Neural progenitor cell (in vitro differentiated cells): ENCODE measurements around the gene MT2A. TPM values are rescaled to one million over a fixed set of nuclear protein-coding genes. Genes with fewer than 3 reads are reported as not detected.

Experiments
- DNase-seq: peaks from one replicate; pipeline ENCODE4 v3.0.0-alpha.2; 2016; ENCODE audit warnings: low spot score
- H2AFZ ChIP-seq: fragments of 200-600 bp; sonication (generic); replicated peaks from 2 replicates; pipeline ENCODE4 v1.6.1; 2016; ENCODE audit warnings: antibody characterized with exemption
- H3F3A ChIP-seq: fragments of 200-600 bp; sonication (generic); 2 replicates; pipeline ENCODE4 v1.6.1; 2016; ENCODE audit warnings: antibody characterized with exemption, low read depth
- H3K27ac ChIP-seq: fragments of 200-600 bp; sonication (generic); 2 replicates; pipeline ENCODE4 v1.5.1; 2016; ENCODE audit warnings: mild to moderate bottlenecking
- H3K27me3 ChIP-seq: fragments of 200-600 bp; sonication (generic); 2 replicates; pipeline ENCODE4 v1.6.1; 2016; ENCODE audit warnings: mild to moderate bottlenecking, moderate library complexity
- H3K36me3 ChIP-seq: fragments of 200-600 bp; sonication (generic); 2 replicates; pipeline ENCODE4 v1.5.1; 2016
- H3K4me1 ChIP-seq: fragments of 200-600 bp; sonication (generic); 2 replicates; pipeline ENCODE4 v1.6.1; 2016; ENCODE audit warnings: mixed run types
- H3K4me2 ChIP-seq: fragments of 200-600 bp; sonication (generic); 2 replicates; pipeline ENCODE4 v1.6.1; 2016
- H3K4me3 ChIP-seq: fragments of 200-600 bp; sonication (generic); 2 replicates; pipeline ENCODE4 v1.5.1; 2016
- H3K79me2 ChIP-seq: fragments of 200-600 bp; sonication (generic); 2 replicates; pipeline ENCODE4 v1.6.1; 2016; ENCODE audit warnings: low read depth
- H3K9ac ChIP-seq: fragments of 200-600 bp; sonication (generic); 2 replicates; pipeline ENCODE4 v1.6.1; 2016
- H3K9me3 ChIP-seq: fragments of 200-600 bp; sonication (generic); 2 replicates; pipeline ENCODE4 v1.5.1; 2016; ENCODE audit warnings: low read depth
- H4K20me1 ChIP-seq: fragments of 200-600 bp; sonication (generic); 2 replicates; pipeline ENCODE4 v1.6.1; 2016; ENCODE audit warnings: low read depth
- H3K27ac Mint-ChIP-seq: 3 replicates; pipeline ENCODE4 v1.8.0; 2021; ENCODE audit warnings: mixed read lengths
- H3K27me3 Mint-ChIP-seq: 2 replicates; pipeline ENCODE4 v1.8.0; 2022; ENCODE audit warnings: low read depth, mild to moderate bottlenecking, inconsistent platforms, moderate library complexity, mixed read lengths; ENCODE audit not compliant: insufficient read depth
- H3K36me3 Mint-ChIP-seq: 3 replicates; pipeline ENCODE4 v1.8.0; 2021; ENCODE audit warnings: mixed read lengths
- H3K4me1 Mint-ChIP-seq: 3 replicates; pipeline ENCODE4 v1.8.0; 2021; ENCODE audit warnings: mixed read lengths
- H3K4me3 Mint-ChIP-seq: 3 replicates; pipeline ENCODE4 v1.8.0; 2021; ENCODE audit warnings: mild to moderate bottlenecking, moderate library complexity, mixed read lengths
- H3K9me3 Mint-ChIP-seq: 3 replicates; pipeline ENCODE4 v1.8.0; 2020; ENCODE audit warnings: mixed read lengths
- EZH2 ChIP-seq: fragments of 200-600 bp; sonication (generic); IDR thresholded peaks from 2 replicates; pipeline ENCODE4 v1.6.1; 2017; ENCODE audit warnings: antibody characterized with exemption, mild to moderate bottlenecking, moderate library complexity
- EZH2phosphoT487 ChIP-seq: fragments of 200-600 bp; sonication (generic); IDR thresholded peaks from 2 replicates; pipeline ENCODE4 v1.6.1; 2017; ENCODE audit warnings: antibody characterized with exemption
- total RNA-seq: library from RNA; depleted of rRNA; stranded (reverse); fragments of >200 nt; gene quantifications from 2 replicates; pipeline ENCODE4 v1.2.3, GENCODE V29; 2015; ENCODE audit warnings: low replicate concordance
- TF ChIP-seq, protein P1 (sequence below): fragments of 200-600 bp; sonication (generic); IDR thresholded peaks from 2 replicates; pipeline ENCODE4 v1.5.1; 2017; ENCODE audit warnings: antibody characterized with exemption, mild to moderate bottlenecking

The MT2A gene
- total RNA-seq, 1 donor from 2014 or later: not detected

DNA sequence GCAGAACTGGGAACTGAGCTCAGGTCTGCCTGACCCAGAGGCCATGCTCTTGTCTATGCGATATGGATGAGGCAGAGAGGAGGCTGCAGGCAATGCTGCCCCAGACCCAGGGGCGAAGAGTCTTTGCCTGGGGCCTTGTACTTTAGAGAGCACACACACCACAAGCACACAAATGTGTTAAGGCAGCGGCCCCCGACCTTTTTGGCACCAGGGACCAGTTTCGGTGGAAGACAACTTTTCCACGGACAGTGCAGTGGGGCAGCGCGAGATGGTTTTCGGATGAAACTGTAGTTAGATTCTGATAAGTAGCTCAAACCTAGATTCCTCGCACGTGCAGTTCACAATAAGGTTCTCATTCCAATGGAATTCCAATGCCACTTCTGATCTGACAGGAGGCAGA, 36.9 kb upstream of the MT2A start:
- no peak overlapping the region for H3K4me2 ChIP-seq
- no peaks in the 10 kb centered on the region for H3F3A ChIP-seq
- no peak overlapping the region for H3K27ac ChIP-seq
- peaks cover 2% of the 10 kb centered on the region for H3K27me3 Mint-ChIP-seq
- no peak overlapping the region for H3K4me3 ChIP-seq
- H3K9ac ChIP-seq: no peak overlapping the region
- no peak overlapping the region for H2AFZ ChIP-seq
- no peaks in the 10 kb centered on the region for H3K79me2 ChIP-seq
- no peaks in the 10 kb centered on the region for H3K36me3 ChIP-seq
- no peaks in the 10 kb centered on the region for H3K9me3 ChIP-seq
- TF ChIP-seq, protein P1, sequence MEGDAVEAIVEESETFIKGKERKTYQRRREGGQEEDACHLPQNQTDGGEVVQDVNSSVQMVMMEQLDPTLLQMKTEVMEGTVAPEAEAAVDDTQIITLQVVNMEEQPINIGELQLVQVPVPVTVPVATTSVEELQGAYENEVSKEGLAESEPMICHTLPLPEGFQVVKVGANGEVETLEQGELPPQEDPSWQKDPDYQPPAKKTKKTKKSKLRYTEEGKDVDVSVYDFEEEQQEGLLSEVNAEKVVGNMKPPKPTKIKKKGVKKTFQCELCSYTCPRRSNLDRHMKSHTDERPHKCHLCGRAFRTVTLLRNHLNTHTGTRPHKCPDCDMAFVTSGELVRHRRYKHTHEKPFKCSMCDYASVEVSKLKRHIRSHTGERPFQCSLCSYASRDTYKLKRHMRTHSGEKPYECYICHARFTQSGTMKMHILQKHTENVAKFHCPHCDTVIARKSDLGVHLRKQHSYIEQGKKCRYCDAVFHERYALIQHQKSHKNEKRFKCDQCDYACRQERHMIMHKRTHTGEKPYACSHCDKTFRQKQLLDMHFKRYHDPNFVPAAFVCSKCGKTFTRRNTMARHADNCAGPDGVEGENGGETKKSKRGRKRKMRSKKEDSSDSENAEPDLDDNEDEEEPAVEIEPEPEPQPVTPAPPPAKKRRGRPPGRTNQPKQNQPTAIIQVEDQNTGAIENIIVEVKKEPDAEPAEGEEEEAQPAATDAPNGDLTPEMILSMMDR: no peak
- no peak for TF ChIP-seq EZH2
- TF ChIP-seq EZH2phosphoT487: no peak
- no peaks in the 10 kb centered on the region for H3K4me1 Mint-ChIP-seq
- no peaks in the 10 kb centered on the region for H4K20me1 ChIP-seq
- no peak overlapping the region for H3K4me3 Mint-ChIP-seq
- DNase-seq: no peak
- peaks cover 2% of the 10 kb centered on the region for H3K27me3 ChIP-seq
- no peaks in the 10 kb centered on the region for H3K4me1 ChIP-seq
- H3K27ac Mint-ChIP-seq: no peak overlapping the region
- H3K9me3 Mint-ChIP-seq: peaks cover 10% of the 10 kb centered on the region
- H3K36me3 Mint-ChIP-seq: no peaks in the 10 kb centered on the region

DNA sequence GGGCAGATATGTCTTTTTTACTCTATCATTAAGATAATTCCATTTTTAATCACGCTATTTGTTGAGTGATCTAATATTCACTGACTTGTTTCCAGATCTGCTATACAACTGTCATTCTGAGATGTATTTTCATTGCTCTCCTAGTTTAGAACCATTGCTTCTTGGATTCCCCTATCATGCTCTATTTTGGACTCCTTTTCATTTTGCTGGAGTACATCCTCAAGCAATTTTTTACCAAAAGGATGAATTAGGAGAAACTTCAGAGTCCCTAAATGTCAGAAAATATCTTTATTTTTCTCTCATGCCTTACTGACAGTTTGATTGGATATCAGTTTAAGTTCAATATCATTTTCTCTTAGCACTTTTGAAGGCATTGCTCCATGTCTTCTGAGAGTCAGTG, 33.8 kb upstream of the MT2A start:
- Histone ChIP-seq H3K9me3 (no peaks in the 10 kb centered on the region), H3F3A (no peaks in the 10 kb centered on the region), H3K79me2 (no peaks in the 10 kb centered on the region), H3K4me3 (no peak overlapping the region), H4K20me1 (no peaks in the 10 kb centered on the region), H3K9ac (no peak overlapping the region), H3K4me1 (no peaks in the 10 kb centered on the region), H3K27me3 (no peaks in the 10 kb centered on the region), H3K36me3 (no peaks in the 10 kb centered on the region), H3K4me2 (no peak overlapping the region), H2AFZ (no peak overlapping the region), H3K27ac (no peak overlapping the region)
- Mint-ChIP-seq H3K27ac (no peak overlapping the region), H3K4me1 (no peaks in the 10 kb centered on the region), H3K27me3 (peaks cover 3% of the 10 kb centered on the region), H3K36me3 (no peaks in the 10 kb centered on the region), H3K4me3 (no peak overlapping the region), H3K9me3 (peaks cover 15% of the 10 kb centered on the region)
- TF ChIP-seq EZH2phosphoT487: no peak
- no peak for DNase-seq

DNA sequence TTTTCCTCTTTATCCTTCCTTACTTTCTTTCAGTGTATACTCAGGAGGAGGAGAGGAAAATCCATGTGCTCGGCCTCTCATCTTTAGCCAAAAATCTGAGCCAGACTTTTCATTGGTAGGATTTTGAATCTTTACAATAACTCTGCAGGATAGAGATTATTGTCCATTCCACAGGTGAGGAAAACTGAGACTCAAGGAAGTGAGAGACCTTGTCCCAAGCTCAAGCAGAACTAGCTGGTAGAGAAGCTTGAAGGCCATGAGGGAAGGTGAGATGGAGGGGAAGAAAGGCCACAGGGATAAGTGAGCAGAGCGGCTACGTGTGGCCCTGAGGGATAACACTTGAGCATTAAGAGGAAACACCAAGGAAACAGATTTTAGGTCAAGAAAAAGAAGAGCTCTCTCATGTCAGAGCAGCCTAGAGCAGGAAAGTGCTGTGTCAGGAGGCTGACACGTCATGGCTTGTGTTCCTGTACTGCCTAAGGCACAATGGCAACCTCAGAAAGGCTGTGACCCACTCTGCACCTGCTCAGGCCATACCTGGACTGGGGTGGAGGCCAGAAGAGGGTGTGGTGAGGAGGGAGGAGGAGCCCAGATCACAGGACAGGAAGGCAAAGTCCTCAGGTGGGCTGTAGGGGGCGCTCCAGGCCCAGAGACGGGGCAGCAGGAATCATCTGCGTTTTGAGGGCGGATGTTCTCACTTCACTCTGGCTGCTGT, 31.6 kb upstream of the MT2A start:
- no peaks in the 10 kb centered on the region for H3K4me1 ChIP-seq

DNA sequence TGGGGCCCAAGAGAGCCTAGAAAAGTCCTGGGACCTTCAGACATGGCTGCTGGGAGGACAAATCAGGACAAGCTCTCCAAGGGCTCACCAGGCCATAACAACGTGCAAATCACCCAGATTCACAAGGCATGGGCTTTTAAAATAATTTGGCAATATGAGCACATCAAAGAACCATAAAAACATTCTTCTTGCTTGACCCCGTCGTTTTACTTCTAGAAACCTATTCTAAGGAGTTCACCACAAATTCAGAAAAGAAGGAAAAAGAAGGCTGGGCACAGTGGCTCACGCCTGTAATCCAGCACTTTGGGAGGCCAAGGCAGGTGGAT, 31.1 kb upstream of the MT2A start:
- no peak overlapping the region for H2AFZ ChIP-seq
- no peak overlapping the region for H3K4me2 ChIP-seq
- TF ChIP-seq EZH2phosphoT487 (no peak), EZH2 (no peak)
- TF ChIP-seq, protein P1: no peak
- H3K27ac ChIP-seq: no peak overlapping the region
- H3K9me3 ChIP-seq: no peaks in the 10 kb centered on the region
- no peak overlapping the region for H3K4me3 ChIP-seq
- H3K4me3 Mint-ChIP-seq: no peak overlapping the region
- DNase-seq: no peak
- no peaks in the 10 kb centered on the region for H3K4me1 ChIP-seq
- H3F3A ChIP-seq: no peaks in the 10 kb centered on the region
- H4K20me1 ChIP-seq: no peaks in the 10 kb centered on the region
- no peak overlapping the region for H3K27ac Mint-ChIP-seq
- H3K4me1 Mint-ChIP-seq: no peaks in the 10 kb centered on the region
- no peaks in the 10 kb centered on the region for H3K36me3 Mint-ChIP-seq
- H3K9me3 Mint-ChIP-seq: peaks cover 15% of the 10 kb centered on the region
- H3K9ac ChIP-seq: no peak overlapping the region
- H3K27me3 ChIP-seq: peaks cover 4% of the 10 kb centered on the region
- peaks cover 5% of the 10 kb centered on the region for H3K27me3 Mint-ChIP-seq
- no peaks in the 10 kb centered on the region for H3K36me3 ChIP-seq
- H3K79me2 ChIP-seq: no peaks in the 10 kb centered on the region

More for the DNA sequence above, 31.6 kb upstream of the MT2A start:
- H3K4me2 ChIP-seq: no peak overlapping the region
- H3K79me2 ChIP-seq: no peaks in the 10 kb centered on the region
- H3K9me3 Mint-ChIP-seq: peaks cover 15% of the 10 kb centered on the region
- no peak overlapping the region for H3K4me3 Mint-ChIP-seq
- no peaks in the 10 kb centered on the region for H3K36me3 Mint-ChIP-seq
- no peak overlapping the region for H3K27ac ChIP-seq
- H3K9me3 ChIP-seq: no peaks in the 10 kb centered on the region
- H3K9ac ChIP-seq: no peak overlapping the region
- H3K27ac Mint-ChIP-seq: no peak overlapping the region
- H3K4me3 ChIP-seq: no peak overlapping the region
- no peaks in the 10 kb centered on the region for H3K36me3 ChIP-seq
- no peaks in the 10 kb centered on the region for H3F3A ChIP-seq
- no peaks in the 10 kb centered on the region for H3K27me3 ChIP-seq
- peaks cover 5% of the 10 kb centered on the region for H3K27me3 Mint-ChIP-seq
- DNase-seq: peak; percentile 72
- H2AFZ ChIP-seq: no peak overlapping the region
- TF ChIP-seq, protein P1: peak; percentile 75
- TF ChIP-seq EZH2: no peak
- no peaks in the 10 kb centered on the region for H3K4me1 Mint-ChIP-seq
- no peaks in the 10 kb centered on the region for H4K20me1 ChIP-seq
